IMR-90 (cell line): ENCODE data around the gene S100A16. TPM values are rescaled to one million over a fixed set of nuclear protein-coding genes. Genes with fewer than 3 reads are reported as not detected.
"Not testable (repeated sequence)": the region's sequence is repeated elsewhere in the genome, so short reads cannot be mapped to it uniquely, and the experiment has no call there.

Experiments used
- ATAC-seq: fragments of 200-7000 bp; cut with Tn5 transposase; 2 replicates; pipeline ENCODE4 v1.9.1; 2020; ENCODE audit warnings: low read depth, mild to moderate bottlenecking, moderate library complexity
- BruUV-seq: library from RNA; stranded (reverse); fragments of 400-500 nt; replicated peaks from 2 replicates; lab custom pipeline; 2021; lab: Mats Ljungman, UMichigan
- CTCF ChIA-PET: fragments of 300-600 bp; formaldehyde crosslinking; extraction: SDS; loops from one replicate; lab custom pipeline; 2021; ENCODE audit warnings: antibody characterized with exemption; lab: Yijun Ruan, JAX
- POLR2A ChIA-PET: fragments of 300-600 bp; sonication (Branson Sonifier 250); formaldehyde crosslinking; loops from one replicate; lab custom pipeline; 2022; ENCODE audit warnings: antibody characterized with exemption; ENCODE audit not compliant: unreplicated experiment; lab: Charles Lee
- DNase-seq: peaks from one replicate; pipeline ENCODE4 v3.0.0; 2013
- H2AFZ ChIP-seq: replicated peaks from 2 replicates; pipeline ENCODE3; 2013; ENCODE audit warnings: low read length, mild to moderate bottlenecking; ENCODE audit not compliant: poor library complexity
- H2AK5ac ChIP-seq: 2 replicates; pipeline ENCODE4 v1.6.1; 2013; ENCODE audit warnings: low read depth, low read length, inconsistent platforms
- H2AK9ac ChIP-seq: replicated peaks from 2 replicates; pipeline ENCODE3; 2013; ENCODE audit warnings: mild to moderate bottlenecking, low read depth, low read length, moderate library complexity; ENCODE audit not compliant: poor library complexity
- H2BK120ac ChIP-seq: 2 replicates; pipeline ENCODE4 v1.6.1; 2013; ENCODE audit warnings: low read depth, low read length, inconsistent platforms
- H2BK15ac ChIP-seq: 3 replicates; pipeline ENCODE4 v1.6.1; 2013; ENCODE audit warnings: low read depth, low read length, inconsistent platforms
- H2BK20ac ChIP-seq: 2 replicates; pipeline ENCODE4 v1.6.1; 2013; ENCODE audit warnings: low read depth, mild to moderate bottlenecking, inconsistent platforms, low read length, moderate library complexity
- H2BK5ac ChIP-seq: 2 replicates; pipeline ENCODE4 v1.6.1; 2013; ENCODE audit warnings: mild to moderate bottlenecking, low read depth, low read length, inconsistent platforms; ENCODE audit not compliant: poor library complexity, severe bottlenecking
- H3K14ac ChIP-seq: replicated peaks from 2 replicates; pipeline ENCODE4 v1.6.1; 2013; ENCODE audit warnings: low read depth, low read length, inconsistent platforms
- H3K18ac ChIP-seq: 2 replicates; pipeline ENCODE4 v1.6.1; 2013; ENCODE audit warnings: low read depth, low read length, control low read depth
- H3K23ac ChIP-seq: 2 replicates; pipeline ENCODE4 v1.6.1; 2013; ENCODE audit warnings: low read depth, low read length, inconsistent platforms
- H3K27ac ChIP-seq: 2 replicates; pipeline ENCODE4 v1.5.1; 2013; ENCODE audit warnings: mild to moderate bottlenecking, control low read depth, low read length; ENCODE audit not compliant: insufficient read depth
- H3K27me3 ChIP-seq: 2 replicates; pipeline ENCODE4 v1.6.1; 2013; ENCODE audit warnings: low read length; ENCODE audit not compliant: control insufficient read depth, insufficient read depth
- H3K36me3 ChIP-seq: 2 replicates; pipeline ENCODE4 v1.6.1; 2013; ENCODE audit warnings: low read length, mixed read lengths; ENCODE audit not compliant: control insufficient read depth, insufficient read depth
- H3K4ac ChIP-seq: 2 replicates; pipeline ENCODE4 v1.6.1; 2013; ENCODE audit warnings: low read depth, low read length, inconsistent platforms
- H3K4me1 ChIP-seq: 2 replicates; pipeline ENCODE4 v1.6.1; 2013; ENCODE audit warnings: low read length, mixed read lengths; ENCODE audit not compliant: control insufficient read depth, insufficient read depth
- H3K4me2 ChIP-seq: 2 replicates; pipeline ENCODE4 v1.6.1; 2013; ENCODE audit warnings: low read depth, mild to moderate bottlenecking, control low read depth, low read length, moderate library complexity
- H3K4me3 ChIP-seq: 2 replicates; pipeline ENCODE4 v1.5.1; 2013; ENCODE audit warnings: low read depth, mild to moderate bottlenecking, control low read depth, low read length, moderate library complexity; ENCODE audit not compliant: insufficient read depth
- H3K56ac ChIP-seq: 2 replicates; pipeline ENCODE4 v1.6.1; 2013; ENCODE audit warnings: low read length, inconsistent platforms; ENCODE audit not compliant: insufficient read depth; ENCODE audit errors: extremely low read depth
- H3K79me1 ChIP-seq, 2 experiments: 2 replicates each; pipeline ENCODE4 v1.6.1; 2013; ENCODE audit warnings: low read length in 2 of 2, inconsistent platforms in 1 of 2, low read depth in 1 of 2
- H3K9ac ChIP-seq: 2 replicates; pipeline ENCODE4 v1.6.1; 2013; ENCODE audit warnings: low read depth, low read length, control low read depth
- H3K9me1 ChIP-seq: 2 replicates; pipeline ENCODE4 v1.6.1; 2013; ENCODE audit warnings: low read length, inconsistent platforms; ENCODE audit not compliant: insufficient read depth
- H3K9me3 ChIP-seq: 2 replicates; pipeline ENCODE4 v1.6.1; 2013; ENCODE audit warnings: low read length; ENCODE audit not compliant: control insufficient read depth, insufficient read depth
- H4K20me1 ChIP-seq: 2 replicates; pipeline ENCODE4 v1.6.1; 2013; ENCODE audit warnings: low read length, inconsistent platforms; ENCODE audit not compliant: insufficient read depth
- H4K5ac ChIP-seq: 2 replicates; pipeline ENCODE4 v1.6.1; 2013; ENCODE audit warnings: mild to moderate bottlenecking, low read depth, low read length, control low read depth
- H4K8ac ChIP-seq, 2 experiments: 2 replicates each; pipeline ENCODE4 v1.6.1; 2013; ENCODE audit warnings: low read depth in 2 of 2, low read length in 2 of 2, control low read depth in 1 of 2, inconsistent platforms in 1 of 2
- H4K91ac ChIP-seq: 2 replicates; pipeline ENCODE4 v1.6.1; 2013; ENCODE audit warnings: low read depth, low read length, inconsistent platforms; ENCODE audit not compliant: insufficient read depth
- WGBS, 2 experiments: methylation state at CpG; one replicate each; pipeline versions ENCODE4 v1.1.5 to v1.1.7; 2013; ENCODE audit warnings: missing lambda C conversion rate in 2 of 2; ENCODE audit not compliant: insufficient read length in 1 of 2; ENCODE audit errors: extremely low coverage in 2 of 2; 5-methylcytosine and 5-hydroxymethylcytosine counted together
- dilution Hi-C: fragments of 300-500 bp; cut with HindIII; formaldehyde crosslinking; loops from one replicate; pipeline ENCODE4 v1.14.3; 2018; ENCODE audit warnings: low sequenced_read_pairs; ENCODE audit not compliant: unreplicated experiment
- in situ Hi-C: fragments of 300-500 bp; cut with MboI; formaldehyde crosslinking; loops from 3 replicates; pipeline ENCODE4 v1.14.3; 2019; ENCODE audit warnings: low sequenced_read_pairs, inconsistent platforms, mixed read lengths
- intact Hi-C: fragments of 100-400 bp; cut with micrococcal nuclease; formaldehyde crosslinking; loops from 2 replicates; pipeline ENCODE4 v1.10.0; 2022
- polyA plus RNA-seq, 3 experiments: library from polyadenylated mRNA; depleted of rRNA; stranded (reverse); fragments of >200 nt; gene quantifications; 2 replicates each; pipeline ENCODE4 v1.2.3, GENCODE V29; 2012; ENCODE audit warnings: low replicate concordance in 1 of 3
- total RNA-seq: library from RNA; depleted of rRNA; stranded (reverse); fragments of >200 nt; gene quantifications from 2 replicates; pipeline ENCODE4 v1.2.3, GENCODE V29; 2012

S100A16 gene
- total and polyA plus RNA-seq, 2 of the 4 experiments (the other 2 are of a cell fraction), result 201 to 515 TPM

GRCh38 chr1:153588033-153588432 is 24.9 kb downstream of the S100A16 start:
- H3K9me3 ChIP-seq, DNase-seq, H2BK120ac ChIP-seq, H3K4ac ChIP-seq, H3K4me3 ChIP-seq, H2BK20ac ChIP-seq, H3K27me3 ChIP-seq, H3K9ac ChIP-seq, H2BK5ac ChIP-seq, H3K4me1 ChIP-seq, H4K20me1 ChIP-seq, H3K9me1 ChIP-seq, H3K27ac ChIP-seq, H3K4me2 ChIP-seq, BruUV-seq, H2AK5ac ChIP-seq, H4K5ac ChIP-seq, H2AFZ ChIP-seq, H3K23ac ChIP-seq, H3K18ac ChIP-seq, CTCF ChIA-PET, in situ Hi-C loops, H3K36me3 ChIP-seq, intact Hi-C loops, H3K56ac ChIP-seq, H3K79me1 ChIP-seq, H2BK15ac ChIP-seq, H4K91ac ChIP-seq, dilution Hi-C loops, H2AK9ac ChIP-seq, H4K8ac ChIP-seq, H3K14ac ChIP-seq: not testable (repeated sequence)
- POLR2A ChIA-PET, result interaction anchor here (0.6 kb wide), 1 partner anchor 46 kb away, joined by 3 read pairs; no protein-coding TSS in a partner anchor
- 0 out of 2 replicates have a peak, but pooled peaks have one; percentile 14 for ATAC-seq
- WGBS, 2 experiments, result 91% methylated on average over 6 of the region's 10 CpGs; no CpG with 5 or more reads in 1 of the 2 experiments
